Astrocyte of the cerebellum (primary cell): ENCODE measurements around the gene UTRN.

ENCODE experiments used
- DNase-seq: peaks from one replicate; pipeline ENCODE4 v3.0.0-alpha.2; 2011; ENCODE audit warnings: low read depth
- H3K4me3 ChIP-seq: 2 replicates; pipeline ENCODE4 v1.5.1; 2011; ENCODE audit warnings: mild to moderate bottlenecking, low read depth, low read length, moderate library complexity
- in situ Hi-C: cut with HindIII; loops from 2 replicates; pipeline ENCODE4 v1.10.0; 2017; ENCODE audit warnings: low sequenced_read_pairs
- TF ChIP-seq, protein P1 (sequence below): IDR thresholded peaks from 2 replicates; pipeline ENCODE4 v1.5.1; 2012; ENCODE audit warnings: low read length, low read depth, moderate library complexity, mild to moderate bottlenecking; ENCODE audit errors: missing control alignments

Gene UTRN

DNA sequence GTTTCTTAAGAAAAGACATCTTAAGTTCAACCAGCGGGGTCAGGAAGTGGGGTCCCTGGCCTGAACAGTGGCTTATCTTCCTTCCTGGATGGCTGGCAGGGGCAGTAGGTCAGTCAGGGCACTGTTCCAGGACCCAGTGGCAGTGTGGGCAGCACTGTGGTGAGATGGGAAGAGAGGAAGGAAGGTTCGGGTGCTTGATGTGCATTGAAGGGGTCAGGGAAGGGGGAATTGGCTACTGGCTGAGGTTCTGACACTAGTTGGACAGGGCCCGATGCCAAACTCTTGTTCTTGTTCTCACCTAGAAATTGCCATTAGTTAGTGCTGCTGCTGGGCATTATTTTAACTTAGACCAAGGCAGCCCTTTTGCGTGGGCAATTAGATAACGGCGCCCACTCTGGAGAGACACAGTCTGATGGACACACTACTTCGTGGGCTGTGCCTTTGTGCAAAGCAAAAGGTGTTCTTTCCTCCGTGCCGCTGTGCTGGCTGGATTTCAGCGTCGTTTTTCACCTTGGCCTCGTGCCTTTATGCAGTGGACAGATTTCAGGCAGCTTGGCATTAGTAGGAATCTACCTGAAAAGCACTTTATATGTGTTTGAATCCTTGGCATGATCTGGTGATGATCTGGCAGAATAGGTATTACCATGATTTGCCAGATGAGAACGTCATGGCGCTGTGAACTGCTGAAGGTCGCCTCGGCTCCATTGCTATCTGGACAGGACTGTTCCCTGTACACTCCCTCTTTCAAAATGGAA, 30.3 kb downstream of the UTRN start:
- DNase-seq = no peak
- H3K4me3 ChIP-seq = no peak overlapping the region
- in situ Hi-C loops = no loop called here
- TF ChIP-seq, protein P1, sequence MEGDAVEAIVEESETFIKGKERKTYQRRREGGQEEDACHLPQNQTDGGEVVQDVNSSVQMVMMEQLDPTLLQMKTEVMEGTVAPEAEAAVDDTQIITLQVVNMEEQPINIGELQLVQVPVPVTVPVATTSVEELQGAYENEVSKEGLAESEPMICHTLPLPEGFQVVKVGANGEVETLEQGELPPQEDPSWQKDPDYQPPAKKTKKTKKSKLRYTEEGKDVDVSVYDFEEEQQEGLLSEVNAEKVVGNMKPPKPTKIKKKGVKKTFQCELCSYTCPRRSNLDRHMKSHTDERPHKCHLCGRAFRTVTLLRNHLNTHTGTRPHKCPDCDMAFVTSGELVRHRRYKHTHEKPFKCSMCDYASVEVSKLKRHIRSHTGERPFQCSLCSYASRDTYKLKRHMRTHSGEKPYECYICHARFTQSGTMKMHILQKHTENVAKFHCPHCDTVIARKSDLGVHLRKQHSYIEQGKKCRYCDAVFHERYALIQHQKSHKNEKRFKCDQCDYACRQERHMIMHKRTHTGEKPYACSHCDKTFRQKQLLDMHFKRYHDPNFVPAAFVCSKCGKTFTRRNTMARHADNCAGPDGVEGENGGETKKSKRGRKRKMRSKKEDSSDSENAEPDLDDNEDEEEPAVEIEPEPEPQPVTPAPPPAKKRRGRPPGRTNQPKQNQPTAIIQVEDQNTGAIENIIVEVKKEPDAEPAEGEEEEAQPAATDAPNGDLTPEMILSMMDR = no peak

DNA sequence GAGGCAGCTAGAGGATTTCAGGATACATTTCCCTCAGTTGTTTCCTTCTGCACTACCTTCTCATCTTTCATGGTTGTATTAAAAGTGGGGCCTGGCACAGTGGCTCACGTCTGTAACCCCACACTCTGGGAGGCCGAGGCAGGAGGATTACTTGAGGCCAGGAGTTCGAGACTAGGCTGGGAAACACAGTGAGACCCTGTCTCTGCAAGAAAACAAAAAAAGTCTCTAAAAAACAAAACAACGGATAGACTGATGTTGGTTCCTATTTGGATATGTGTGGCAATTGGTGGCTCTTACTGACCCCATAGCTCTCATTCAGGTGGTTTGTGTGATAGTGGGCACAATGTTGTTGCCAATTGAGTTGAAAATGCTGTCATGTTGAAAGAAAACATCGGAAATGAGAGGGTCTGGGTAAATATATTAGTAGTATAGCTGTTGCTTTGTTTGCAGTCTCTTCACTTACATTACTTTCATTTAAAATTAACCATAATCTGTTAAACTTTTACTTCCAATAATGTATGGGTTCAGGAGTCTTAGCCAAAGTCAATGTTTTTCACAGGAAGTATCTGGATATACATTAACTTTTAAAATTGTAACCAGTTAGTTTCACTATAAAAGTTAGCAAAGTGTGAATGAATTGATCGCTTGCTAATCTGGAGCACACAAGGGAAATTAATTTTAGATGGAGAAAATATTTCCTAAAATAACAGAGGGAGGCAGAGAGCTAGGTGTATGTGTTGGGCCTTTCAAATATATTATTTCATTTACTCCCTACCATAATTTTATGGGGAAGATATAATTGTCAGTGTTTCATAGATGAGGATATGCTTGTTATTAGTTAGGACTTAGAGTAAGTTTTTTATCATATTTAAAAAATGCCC, 31.1 kb downstream of the UTRN start:
- TF ChIP-seq, protein P1 = no peak
- DNase-seq = no peak
- in situ Hi-C loops = no loop called here
- H3K4me3 ChIP-seq = no peak overlapping the region

DNA sequence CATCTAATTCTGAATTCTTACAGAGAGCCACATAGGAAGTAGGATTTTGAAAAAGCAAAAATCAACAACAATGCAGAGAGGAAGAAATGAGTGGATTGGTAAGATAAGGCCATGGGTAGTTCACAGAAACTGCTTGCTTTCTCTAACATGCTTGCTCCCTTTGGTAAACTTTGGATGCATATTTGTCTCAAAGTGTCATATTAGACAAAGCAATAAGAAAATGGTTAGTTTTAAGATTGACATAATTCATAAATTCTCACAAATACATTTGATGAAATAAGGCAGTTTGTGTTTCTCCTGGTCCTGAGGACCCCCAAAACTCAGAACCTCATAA, 31.7 kb downstream of the UTRN start:
- DNase-seq = no peak
- TF ChIP-seq, protein P1 = no peak
- in situ Hi-C loops = no loop called here
- no peak overlapping the region for H3K4me3 ChIP-seq

DNA sequence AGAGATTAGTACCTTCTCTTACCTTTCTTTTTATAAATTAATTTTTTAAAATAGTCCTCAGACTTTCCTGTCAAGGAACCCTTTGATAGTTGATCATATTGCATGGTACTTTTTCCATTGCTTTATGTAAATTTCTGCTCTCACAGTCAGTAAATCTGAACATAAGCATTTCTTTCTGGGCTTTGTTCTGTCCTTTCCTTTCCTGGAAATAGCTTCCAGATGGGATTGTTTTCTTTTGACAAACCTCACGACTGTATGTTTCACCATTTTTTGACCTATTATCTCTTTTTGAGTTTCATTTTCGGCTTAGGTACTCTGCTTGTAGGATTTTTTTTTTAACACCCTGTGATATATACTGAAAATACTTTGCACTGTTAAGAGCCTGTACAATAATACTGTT, 32.6 kb downstream of the UTRN start:
- TF ChIP-seq, protein P1 = no peak
- no peak for DNase-seq
- no peak overlapping the region for H3K4me3 ChIP-seq
- in situ Hi-C loops = no loop called here

DNA sequence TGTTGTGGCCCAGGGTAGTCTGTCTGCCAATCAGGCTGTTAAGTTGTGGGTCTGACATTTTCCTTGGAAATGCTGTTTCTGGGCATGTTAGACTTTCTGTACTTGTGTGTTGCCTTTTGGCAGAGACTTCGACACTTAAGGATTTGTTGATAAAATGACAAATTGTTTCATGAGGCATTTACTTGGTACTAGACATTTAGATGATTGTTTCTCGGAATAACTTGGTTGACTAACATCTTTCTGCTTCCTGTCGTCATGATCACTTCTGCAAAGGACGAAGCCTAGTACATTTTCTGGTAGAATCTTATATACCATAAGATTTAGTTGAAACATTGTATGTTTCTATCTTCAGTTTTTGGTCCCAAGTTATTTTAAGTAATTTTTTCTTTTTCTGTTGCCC, 34.1 kb downstream of the UTRN start:
- no peak overlapping the region for H3K4me3 ChIP-seq
- in situ Hi-C loops = no loop called here
- no peak for DNase-seq
- TF ChIP-seq, protein P1 = no peak

DNA sequence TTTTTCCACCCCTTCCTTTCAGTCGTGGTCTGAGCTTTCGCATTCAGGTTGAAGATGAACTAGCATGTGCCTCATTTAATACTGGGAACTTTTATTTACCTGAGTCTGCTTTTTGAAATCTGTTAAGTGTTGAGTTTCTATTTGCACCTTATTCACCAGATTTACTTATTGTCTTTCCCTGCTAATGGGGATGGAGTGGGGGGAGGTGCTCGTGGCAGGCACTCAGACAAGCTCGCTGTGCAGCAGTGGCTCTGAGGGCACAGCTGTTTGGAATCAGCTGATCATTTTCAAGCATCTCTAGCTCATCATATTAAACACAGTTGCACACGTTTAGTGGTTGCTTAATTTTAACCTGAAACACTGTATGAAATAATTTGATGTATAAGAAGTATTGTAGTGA, 35.6 kb downstream of the UTRN start:
- H3K4me3 ChIP-seq = no peak overlapping the region
- no peak for DNase-seq
- TF ChIP-seq, protein P1 = no peak
- in situ Hi-C loops = no loop called here
